VCaP (cell line): ENCODE results near the gene SOX2.

Experiments used
- H3K27ac ChIP-seq: fragments of 450-650 bp; 2 replicates; pipeline ENCODE4 v1.5.1; 2017
- TF ChIP-seq, protein P1 (sequence below): fragments of 450-650 bp; conservative IDR thresholded peaks from 2 replicates; pipeline ENCODE4 v1.5.1; 2017; ENCODE audit warnings: mild to moderate bottlenecking, moderate library complexity

SOX2 gene

DNA sequence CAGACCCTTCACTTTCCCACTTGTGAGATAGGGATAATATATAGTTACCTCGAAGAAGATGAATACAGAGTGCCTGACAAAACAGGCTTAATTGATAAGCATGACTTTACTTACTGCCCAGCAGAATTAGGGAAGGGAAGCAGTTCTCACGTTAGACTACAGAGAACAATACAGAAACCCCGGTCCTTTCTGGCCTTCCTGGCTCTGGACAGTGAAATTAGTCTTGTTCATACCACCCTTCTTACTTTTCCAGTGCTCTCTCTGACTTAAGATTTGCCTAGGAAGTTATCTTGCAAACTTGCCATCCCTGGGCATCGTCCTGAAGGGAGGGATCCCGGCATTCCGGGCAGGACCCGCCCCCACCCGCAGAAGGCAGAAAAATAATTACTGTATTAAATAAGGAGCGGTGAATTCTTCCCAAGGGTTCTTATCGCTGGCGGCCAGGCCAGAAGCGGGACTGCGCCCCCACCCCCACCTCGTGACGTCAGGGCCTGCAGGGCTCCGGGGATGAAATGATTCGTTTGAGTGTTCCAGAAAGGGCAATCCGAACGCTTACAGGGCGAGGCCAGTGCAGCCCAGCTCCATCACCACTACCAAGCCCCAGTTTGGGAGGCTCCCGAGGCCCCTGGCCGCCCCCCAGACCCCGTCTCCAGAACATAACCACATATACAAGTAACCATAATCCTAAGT, 8.4 kb downstream of the SOX2 start:
- H3K27ac ChIP-seq = no peak overlapping the region
- TF ChIP-seq, protein P1, sequence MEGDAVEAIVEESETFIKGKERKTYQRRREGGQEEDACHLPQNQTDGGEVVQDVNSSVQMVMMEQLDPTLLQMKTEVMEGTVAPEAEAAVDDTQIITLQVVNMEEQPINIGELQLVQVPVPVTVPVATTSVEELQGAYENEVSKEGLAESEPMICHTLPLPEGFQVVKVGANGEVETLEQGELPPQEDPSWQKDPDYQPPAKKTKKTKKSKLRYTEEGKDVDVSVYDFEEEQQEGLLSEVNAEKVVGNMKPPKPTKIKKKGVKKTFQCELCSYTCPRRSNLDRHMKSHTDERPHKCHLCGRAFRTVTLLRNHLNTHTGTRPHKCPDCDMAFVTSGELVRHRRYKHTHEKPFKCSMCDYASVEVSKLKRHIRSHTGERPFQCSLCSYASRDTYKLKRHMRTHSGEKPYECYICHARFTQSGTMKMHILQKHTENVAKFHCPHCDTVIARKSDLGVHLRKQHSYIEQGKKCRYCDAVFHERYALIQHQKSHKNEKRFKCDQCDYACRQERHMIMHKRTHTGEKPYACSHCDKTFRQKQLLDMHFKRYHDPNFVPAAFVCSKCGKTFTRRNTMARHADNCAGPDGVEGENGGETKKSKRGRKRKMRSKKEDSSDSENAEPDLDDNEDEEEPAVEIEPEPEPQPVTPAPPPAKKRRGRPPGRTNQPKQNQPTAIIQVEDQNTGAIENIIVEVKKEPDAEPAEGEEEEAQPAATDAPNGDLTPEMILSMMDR = no peak

DNA sequence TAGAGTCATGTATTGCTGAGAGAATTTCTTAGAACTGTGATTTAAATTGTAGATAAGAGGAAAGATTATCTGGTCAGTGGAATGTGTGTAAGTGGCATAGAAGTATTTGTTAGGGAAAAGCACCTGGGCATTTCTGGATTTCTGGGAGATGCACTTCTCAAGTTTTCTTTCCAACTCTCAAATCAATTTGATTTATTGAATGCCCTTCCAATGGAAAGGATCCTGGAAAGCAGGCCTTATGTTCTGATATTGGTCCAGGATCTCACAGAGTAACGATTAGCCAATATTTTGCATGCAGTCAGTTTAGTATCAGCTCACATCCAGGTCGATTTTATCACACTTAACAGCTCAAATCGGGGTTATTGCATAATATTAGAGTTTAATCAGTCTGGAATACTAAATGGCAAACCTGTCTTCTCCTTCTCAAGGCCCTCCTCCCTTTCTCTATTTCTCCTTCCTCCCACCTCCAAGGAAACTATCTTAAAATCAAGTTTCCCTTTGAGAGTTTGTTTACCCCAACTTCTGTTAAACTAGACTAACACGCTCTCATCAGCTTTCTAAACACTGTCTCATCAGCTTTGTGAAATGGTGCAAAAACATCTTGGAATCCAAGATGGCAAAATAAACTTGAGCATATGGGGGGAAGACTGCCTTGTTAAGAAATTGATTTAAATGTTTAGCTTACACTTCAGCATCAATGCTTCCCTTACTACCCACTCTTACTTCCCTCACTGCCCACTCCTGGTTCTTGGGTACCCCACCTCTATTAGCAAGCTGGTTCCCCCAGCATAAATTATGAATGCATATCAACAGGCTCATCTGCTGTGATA, 9.5 kb downstream of the SOX2 start:
- TF ChIP-seq, protein P1 = no peak
- no peak overlapping the region for H3K27ac ChIP-seq

DNA sequence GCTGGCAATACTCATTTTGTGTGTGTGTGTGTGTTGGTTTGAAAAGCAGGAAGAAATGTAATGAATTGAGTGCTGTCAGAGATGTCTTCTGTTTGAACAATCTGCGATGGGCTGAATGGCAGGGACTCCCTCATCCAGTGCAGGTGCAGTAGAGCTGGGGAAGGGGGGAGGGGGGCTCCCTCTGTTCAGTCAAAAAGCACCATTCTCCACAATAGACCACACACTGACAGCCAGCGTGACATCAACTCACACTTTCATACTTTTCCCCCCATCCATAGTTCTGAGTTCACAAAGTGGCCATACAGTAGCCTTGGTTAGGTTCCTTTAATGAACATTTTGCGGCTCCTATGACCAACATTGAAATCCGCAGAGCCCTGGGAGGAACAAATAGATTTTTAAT, 10.4 kb downstream of the SOX2 start:
- TF ChIP-seq, protein P1 = no peak
- H3K27ac ChIP-seq = no peak overlapping the region

DNA sequence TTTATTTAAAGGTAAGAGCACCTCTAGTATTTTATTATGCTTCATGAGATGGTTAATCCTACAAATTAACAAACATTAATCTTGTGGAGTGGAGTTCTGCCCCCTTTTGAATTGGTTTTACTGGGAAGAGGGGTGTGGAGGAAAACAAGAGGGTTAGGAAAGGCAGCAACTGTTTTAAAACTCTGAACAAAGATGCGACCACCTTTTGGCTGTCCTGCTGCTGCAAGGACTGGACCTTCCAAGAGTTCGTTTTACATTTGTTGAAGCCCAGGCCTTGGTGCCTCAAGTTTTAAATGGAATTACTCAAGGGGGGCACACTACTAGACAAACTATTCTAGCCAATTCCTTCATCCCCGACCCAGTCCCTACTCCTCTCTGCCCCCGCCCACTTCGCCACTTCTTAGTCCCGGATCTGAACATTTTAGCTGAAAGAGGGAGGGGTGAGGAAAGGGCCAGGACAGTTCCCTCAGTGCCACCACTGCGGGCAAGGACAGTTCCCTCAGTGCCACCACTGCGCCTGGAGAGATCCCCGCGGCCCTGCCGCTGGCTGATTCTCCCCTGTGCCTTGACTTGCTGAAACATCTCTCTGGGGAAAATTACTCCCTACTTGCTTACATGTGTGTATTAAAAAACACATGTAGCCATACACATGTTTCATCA, 11.2 kb downstream of the SOX2 start:
- no peak overlapping the region for H3K27ac ChIP-seq

DNA sequence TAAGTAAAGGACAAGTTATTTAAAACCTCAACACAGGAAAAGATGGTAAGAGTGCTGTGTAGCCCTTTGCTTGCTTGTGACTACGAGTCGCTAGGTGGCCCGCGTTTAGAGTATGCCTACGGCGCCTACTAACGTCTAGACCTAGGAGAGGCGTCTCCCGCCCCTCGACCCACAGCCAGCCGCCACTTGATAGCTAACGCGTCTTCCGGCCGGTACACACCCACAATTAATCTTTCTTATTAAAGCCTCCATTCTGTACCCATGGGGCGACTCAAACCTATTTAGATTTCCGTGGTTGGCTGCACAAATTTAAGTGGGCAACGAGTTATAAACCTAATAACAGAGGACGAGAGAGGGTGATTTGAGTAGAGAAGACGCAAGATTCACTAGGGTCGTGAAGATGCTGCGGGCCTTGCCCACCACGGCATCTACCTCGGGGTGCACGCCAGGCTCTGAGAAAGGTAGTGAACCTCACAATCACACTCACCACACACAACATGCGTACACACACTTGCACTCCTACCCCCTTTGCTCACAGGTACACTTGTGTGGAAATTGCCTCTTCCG, 12.0 kb downstream of the SOX2 start:
- no peak overlapping the region for H3K27ac ChIP-seq
- TF ChIP-seq, protein P1 = no peak

More for the DNA sequence above, 11.2 kb downstream of the SOX2 start:
- TF ChIP-seq, protein P1 = no peak

DNA sequence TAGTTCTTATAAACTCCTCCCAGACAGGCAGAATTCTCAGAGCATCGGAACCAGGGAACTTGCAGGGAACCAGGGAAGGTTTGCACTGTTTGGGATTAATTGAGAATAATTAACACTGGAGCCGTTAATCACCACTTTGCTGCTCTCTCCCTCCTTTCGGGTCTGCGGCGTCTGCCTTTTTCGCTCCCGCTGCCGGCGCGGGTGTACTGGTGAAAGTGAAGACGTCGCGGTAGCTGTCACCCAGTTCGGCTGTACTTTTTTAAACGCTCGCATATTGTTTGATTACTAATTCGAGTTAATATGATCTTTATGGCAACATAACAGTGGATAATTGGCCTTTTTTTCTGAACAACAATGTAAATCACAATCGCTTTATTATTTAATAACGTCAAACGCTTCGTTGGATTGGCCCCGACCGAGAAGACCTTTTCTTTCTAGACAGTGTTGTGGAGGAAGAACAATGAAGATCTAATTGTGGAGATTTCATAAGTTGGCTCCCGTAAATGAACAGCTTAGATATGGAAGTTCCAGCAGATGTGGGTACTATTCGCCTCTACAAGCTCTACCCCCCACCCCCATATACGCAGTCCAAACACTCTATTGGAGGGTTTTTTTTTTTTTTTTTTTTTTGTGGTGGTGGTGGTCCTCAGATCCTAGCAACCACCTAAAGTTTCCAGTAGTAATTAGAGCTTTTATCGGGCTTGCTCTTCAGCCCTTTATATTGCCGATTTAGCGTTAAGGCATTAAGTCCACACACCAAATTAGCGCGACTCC, 12.7 kb downstream of the SOX2 start:
- TF ChIP-seq, protein P1 = no peak
- H3K27ac ChIP-seq = no peak overlapping the region
